DMS 273 (cell line): ENCODE data around the gene TRAF3.
"Not testable (repeated sequence)": the region's sequence is repeated elsewhere in the genome, so short reads cannot be mapped to it uniquely, and the experiment has no call there.

ENCODE experiments used
- DNase-seq: peaks from one replicate; lab custom pipeline; 2025; ENCODE audit not compliant: unreplicated experiment; lab: John Stamatoyannopoulos, UW

The TRAF3 gene

DNA sequence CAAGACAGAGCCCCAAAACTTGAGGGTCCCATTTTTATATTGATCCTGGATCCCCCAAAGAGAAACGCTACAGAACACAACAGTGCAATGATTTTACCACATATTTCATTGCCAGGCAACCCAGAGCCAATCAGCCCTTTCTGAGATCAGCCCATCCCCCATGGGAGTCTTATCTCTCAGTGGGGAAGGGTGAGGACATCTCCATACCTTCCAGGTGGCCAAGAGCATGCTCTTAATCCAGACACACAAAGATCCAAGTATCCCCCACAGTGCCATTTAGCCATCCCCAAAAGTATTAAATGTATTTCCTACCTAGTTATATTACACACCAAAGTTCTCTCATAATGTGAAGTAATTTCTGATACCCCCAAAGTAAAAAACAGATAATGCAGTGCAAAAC lies 82.7 kb downstream of the TRAF3 start:
- DNase-seq: no peak

DNA sequence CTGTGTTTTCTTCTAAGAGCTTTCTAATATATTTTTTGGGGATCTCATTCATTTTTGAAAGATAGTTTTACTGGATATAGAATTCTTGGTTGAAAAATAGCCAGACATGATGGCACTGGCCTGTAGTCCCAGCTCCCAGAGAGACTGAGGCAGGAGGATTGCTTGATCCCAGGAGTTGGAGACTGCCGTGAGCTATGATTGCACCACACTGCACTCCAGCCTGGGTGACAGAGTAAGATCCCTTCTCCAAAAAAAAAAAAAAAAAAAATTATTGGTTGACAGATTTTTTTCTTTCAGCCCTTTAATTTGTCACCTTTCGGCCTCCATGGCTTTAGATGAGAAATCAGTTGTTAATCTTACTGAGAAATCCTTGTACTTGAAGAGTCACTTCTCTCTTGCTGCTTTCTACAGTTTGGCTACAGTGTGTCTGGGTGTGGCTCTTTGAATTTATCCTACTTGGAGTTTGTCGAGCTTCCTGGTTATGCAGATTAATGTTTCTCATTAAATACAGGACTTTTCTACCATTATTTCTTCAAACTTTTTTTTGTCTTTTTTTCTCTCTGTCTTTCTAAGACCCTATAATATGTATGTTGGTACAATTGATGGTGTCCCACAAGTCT lies 85.0 kb downstream of the TRAF3 start:
- DNase-seq: no peak

DNA sequence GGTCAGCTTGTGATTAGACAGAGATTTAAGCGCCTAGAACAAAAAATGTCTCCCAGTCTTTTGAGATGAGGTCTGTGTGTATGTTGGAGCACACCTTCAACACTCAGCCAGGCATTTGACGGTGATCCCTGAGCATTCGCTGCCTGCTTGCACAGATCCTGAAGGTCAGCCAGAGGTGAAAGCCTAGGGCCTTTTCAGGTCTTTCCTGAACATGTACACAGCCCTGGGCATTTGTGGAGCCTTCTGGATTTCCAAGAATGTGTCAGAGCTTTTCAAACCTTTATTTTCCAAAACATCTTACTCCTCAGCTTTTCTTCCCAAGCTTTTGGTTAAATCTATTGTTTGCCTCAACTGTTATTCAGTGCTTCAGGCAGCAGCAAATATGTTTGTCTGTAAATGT lies 86.1 kb downstream of the TRAF3 start:
- no peak for DNase-seq

DNA sequence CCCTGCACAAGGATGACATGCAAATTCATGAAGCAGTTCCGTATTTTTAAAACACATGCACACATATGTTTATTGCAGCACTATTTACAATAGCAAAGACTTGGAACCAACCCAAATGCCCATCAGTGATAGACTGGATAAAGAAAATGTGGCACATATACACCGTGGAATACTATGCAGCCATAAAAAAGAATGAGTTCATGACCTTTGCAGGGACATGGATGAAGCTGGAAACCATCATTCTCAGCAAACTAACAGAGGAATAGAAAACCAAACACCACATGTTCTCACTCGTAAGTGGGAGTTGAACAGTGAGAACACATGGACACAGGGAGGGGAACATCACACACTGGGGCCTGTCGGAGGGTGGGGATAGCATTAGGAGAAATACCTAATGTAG lies 88.7 kb downstream of the TRAF3 start:
- not testable (repeated sequence) for DNase-seq

DNA sequence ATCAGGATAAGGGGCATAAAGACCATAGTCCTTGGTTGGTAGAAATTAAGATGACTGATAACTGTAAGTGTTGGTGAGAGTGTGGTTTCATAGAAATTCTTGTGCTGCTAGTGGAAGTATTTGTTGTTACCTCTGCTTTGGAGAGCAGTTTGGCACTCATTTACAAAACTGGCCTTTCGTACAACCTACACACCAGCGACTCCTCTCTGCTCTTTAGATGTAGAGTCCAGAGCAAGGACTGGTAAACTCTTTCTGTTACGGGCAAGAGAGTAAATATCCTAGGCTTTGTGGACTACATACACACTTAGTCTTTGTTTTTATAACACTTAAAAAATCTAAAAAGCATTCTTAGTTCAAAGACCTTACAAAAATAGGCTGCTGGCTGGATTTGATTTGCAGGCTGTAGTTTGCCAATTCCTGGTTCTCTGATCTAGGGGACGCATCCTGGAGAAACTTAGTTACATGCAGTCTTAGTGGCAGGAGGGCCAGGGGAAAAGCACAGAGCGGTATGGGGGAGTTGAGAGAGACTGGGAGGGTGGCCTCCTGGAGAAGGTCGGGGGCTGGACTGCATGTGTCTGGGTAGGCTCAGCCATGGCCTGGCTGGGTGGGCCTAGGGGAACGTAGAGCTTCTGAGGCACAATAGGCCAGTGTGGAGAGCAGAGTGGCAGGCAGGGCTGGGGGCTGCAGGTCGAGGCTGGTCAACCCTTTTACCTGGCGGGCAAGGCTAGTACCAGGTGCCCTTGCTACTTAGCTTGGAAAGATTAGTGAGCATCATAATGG lies 89.9 kb downstream of the TRAF3 start:
- no peak for DNase-seq

DNA sequence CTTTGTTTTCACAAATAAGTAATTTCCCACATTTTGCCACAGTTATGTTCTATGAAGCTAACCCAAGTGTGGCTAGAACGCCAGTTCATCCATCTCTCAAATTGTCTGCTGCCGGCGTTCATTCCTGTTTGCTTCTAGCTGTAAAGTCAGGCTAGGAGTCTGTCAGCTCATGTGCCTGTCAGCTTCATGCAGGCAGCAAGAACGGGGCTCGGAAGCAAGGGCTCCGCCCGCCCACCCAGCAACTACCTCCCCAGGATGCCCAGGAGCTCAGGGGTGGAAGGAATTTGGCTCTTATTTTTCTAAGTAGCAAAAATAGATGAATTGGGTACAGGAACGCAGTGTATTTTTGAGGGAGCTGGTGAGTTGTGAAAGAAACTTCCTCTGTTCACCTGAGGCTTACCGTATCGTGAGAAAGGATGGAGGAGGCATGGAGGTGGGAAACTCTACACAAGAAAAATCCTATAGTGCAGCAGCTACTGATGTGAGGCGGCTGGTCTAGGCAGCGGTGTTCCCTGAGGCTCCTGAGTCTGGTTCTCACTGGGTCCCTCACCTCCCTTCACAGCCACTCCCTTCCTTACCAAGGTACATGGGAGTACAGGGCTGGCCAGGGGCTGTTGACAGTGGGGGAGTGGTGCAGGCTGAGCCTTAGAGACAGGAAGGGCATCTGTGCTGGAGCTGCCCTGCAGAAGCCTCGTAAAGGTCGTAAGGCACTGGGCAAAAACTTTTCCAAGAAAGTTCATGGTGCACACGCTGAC lies 90.8 kb downstream of the TRAF3 start:
- no peak for DNase-seq

DNA sequence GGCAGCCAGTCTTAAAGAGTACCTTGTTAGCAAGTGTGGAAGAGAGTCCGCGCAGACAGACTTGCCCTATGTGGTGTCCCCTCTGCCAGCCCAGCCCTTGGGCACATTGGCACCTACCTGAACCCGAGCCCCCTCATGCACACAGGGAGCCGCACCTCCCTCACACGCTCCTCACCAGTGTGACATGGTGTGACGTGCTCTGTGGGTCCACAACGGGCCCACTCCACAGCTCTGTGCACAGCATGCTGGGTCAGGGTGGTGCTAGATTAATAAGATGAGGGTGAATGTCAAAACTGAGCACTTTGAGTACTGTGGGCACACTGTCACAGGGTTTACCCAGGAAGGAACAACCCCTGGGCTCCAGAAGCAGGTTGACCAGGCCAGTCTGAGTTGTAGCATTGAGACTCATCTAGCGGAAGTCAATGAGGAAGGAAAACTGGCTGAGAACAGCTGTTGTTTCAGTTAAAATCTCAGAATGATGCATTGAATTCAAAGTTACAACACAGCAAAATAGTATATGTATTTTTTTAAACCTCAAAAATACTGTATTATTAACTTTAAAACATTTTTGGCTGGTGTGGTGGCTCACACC lies 91.8 kb downstream of the TRAF3 start:
- DNase-seq: no peak

DNA sequence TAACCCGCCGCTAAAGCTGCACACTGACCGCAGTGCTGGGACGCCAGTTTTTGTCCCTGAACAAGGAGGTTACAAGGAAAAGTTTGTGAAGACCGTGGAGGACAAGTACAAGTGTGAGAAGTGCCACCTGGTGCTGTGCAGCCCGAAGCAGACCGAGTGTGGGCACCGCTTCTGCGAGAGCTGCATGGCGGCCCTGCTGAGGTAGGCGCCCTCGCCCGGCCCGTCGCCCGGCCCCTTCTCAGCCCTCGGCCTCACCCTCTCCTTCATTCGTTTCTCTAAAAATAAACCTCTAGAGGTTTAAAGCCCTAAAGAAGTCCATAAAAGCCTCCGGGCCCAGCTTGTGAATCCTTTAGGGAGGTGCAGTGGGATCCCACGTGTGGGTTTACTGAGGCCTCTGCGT lies 93.0 kb downstream of the TRAF3 start:
- no peak for DNase-seq

DNA sequence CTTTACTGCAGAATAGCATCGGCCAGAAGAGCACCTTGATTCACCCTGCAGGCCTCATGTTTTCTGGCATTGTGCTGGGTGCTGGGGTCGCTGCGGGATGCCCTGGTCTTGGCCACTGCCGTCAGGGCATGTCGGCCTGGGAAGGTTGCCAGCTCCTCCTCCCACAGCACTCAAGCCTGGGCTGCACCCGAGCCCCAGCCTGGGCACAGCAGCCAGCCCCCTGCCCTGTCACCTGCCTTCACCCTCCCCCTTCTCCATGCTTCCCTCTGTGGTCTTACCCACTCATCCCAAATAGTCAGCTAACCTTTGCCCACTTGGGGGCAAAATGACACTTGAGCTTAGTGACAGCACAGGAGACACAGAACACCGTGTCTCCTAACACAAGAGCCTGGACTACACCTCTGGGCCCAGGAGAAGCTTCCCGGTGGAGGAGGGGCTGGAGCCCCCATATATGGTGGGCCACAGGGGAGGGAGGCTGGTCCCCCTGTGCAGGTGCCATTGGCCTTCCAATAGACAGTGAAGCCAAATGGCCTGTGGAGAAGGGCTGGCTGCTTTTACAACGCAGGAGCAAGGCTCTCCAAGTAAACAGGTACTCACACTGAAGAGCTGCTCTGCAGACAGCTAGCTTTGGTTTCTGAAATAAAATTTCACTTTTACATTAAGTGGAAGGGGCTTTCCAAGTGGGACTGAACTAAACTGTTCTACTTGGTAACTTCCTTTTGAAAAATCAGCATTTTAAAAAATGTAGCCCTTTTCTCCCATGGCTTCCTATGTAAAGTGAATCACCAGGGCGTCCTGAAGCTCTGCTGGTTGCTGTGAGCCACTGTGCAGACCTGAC lies 94.0 kb downstream of the TRAF3 start:
- DNase-seq: peak; percentile 11

DNA sequence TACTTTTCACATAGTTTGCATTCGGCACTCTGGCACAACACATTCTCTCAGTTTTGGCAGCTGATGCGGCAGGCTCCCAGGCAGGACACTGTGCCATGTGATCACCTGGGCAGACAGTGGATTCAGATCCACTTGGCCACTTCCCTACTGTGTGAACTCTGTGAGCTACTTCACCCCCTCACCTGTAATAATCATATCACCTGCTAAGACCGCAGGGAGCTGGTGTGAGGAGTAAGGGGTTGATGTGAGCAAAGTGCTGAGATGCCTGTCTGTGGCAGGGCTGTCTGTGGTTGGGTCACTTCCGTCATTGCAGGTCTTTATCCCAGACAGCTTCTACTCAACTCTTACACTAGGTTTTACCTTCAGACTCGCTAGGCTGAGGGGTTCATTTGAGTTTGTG lies 94.8 kb downstream of the TRAF3 start:
- DNase-seq: no peak

DNA sequence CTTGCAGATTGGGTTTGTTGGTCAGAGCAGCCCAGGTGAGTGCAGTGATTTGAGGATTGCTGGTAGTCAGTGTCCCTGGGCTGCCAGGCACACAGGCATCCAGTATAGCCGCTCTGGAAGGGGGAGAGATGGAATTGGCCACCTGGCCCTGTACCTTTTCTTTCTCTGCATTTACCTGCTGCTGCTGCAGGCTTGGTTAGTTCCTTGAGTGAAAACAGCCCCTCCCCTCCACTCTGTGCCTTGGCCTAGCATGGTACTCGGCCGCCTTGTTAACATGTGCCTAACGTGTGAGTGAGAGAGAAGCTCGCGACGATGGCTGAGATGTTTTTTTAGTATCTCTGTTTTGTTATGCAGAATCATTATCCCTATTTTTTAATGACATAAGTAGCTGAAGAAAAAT lies 95.9 kb downstream of the TRAF3 start:
- DNase-seq: no peak

DNA sequence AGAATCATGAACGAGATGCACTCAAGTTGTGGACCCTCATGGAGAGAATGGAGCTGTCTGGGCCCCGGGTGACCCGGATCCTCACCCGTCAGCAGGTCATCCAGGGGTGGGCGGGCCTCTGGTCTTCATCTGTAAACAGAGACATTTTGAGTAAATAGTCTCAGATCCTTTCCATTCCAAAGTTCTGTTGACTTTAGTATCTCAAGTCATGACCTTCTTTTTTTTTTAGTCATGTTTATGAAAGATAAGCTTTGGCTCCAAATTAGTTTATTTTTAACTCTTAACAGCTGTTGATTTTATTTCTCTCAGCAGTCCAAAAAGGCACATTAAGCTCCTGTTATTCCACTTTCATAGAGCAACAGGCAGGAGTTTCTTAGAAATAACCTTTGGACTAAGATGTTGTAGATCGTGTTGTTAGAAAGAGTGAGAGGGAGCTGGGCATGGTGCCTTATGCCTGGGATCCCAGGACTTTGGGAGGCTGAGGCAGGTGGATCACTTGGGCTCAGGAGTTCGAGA lies 96.4 kb downstream of the TRAF3 start:
- no peak for DNase-seq

DNA sequence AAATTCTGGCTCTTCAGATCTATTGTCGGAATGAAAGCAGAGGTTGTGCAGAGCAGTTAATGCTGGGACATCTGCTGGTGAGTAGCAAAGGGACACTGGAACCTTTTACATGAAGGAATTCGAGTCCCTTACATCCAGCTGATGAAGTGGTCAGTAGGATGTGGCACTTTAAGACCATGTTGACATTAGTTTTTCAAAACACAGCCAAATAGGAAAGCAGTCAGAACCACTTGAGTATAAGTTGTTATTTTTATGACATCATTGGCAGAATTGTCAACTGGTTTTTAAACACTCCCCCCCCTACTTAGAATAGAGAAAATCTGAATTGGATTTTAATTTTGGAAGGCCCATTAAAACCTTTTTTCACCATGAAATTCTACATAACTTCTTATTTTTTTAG lies 98.4 kb downstream of the TRAF3 start:
- DNase-seq: no peak

DNA sequence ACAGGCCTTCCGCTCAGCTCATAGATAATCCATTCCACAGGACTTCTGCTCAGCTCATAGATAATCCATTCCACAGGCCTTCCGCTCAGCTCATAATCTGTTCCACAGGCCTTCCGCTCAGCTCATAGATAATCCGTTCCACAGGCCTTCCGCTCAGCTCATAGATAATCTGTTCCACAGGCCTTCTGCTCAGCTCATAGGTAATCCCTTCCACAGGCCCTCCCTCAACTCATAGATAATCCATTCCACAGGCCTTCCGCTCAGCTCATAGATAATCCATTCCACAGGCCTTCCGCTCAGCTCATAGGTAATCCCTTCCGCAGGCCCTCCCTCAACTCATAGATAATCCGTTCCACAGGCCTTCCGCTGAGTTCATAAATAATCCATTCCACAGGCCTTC lies 100.3 kb downstream of the TRAF3 start:
- DNase-seq: not testable (repeated sequence)

DNA sequence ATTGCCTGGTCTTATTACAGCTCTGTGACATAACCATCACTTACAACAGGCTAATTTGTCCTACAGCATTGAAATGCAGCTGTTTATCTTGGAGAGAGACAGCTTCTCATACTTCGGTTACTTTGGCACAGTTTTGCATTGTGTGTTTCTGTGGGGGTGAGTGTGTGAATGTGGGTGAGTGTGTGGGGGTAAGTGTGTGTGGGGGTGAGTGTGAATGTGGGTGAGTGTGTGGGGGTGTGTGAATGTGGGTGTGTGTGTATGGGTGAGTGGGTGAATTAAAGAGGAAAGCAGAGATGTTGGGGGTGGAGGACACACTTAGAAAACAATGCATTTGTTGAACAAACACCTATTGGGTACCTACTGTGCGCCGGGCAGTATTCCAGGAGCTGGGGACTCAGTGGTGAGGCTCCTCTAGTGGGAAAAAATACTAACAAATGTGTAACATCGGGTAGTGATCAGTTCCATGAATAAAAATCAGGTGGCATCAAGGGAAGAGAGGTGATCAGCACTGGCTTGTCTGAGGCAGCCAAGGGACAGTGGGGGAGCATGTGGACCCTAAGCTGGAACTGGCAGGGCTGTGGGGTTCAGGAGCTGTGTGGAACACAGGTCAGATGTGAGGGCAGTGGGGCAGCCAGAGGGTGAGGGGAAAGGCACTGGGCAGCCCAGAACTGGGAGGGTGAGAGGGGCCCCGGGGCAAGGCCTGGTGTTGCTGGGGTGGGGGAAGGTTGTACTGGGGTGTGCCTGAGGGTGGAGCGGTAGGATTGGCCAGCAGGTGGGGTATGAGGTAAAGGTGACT lies 101.1 kb downstream of the TRAF3 start:
- DNase-seq: no peak

DNA sequence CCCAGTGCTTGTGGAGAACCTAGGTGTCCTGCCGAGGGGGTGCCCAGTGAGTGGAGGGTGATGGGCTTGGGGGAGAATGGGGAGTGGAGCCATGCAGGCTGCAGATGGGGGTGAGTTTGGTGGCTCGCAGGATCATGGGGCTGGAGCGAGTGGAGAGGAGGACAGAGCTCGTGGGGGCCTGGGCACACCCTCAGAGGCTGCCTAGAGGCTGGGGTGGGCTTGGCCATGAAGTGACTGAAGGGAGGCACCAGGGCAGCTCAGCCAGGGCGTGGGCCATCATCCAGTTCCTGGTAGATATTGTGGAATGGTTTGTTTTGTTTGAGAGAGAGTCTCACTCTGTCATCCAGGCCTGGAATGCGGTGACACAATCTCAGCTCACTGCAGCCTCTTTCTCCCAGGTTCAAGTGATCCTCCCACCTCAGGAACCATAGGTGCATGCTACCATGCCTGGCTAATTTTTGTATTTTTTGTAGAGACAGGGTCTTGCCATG lies 101.8 kb downstream of the TRAF3 start:
- no peak for DNase-seq

DNA sequence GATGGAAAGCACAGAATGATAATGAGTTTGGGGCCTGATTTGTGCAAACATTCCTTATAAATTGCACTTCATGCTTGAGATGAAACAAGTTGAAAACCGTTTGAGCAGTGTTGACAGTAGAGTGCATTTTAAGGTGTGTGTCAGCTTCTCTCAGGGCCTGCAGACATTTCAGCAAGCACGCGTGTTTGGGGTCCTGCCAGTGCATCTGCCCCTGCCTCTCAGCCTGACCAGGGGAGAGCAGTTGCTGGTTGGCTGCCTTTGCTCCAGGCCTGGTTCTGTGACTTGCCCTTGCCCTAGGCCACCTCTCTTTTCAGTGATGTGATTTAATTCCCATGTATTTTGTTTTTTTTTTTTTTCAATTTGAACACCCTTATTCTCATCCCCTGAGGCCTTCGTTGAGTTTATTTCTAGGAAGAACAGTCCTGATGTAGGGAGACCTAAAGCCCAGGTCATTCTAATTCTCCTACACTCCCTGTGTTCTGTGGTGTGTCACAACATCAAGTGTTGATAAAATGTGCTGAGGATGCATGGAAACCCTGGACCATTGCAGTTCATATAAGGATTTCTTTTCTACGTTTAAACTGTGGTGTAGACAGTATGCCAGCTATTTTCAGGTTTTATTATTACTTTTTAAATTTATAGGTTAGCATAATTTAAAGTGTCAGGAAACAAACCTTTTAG lies 105.1 kb downstream of the TRAF3 start:
- no peak for DNase-seq

DNA sequence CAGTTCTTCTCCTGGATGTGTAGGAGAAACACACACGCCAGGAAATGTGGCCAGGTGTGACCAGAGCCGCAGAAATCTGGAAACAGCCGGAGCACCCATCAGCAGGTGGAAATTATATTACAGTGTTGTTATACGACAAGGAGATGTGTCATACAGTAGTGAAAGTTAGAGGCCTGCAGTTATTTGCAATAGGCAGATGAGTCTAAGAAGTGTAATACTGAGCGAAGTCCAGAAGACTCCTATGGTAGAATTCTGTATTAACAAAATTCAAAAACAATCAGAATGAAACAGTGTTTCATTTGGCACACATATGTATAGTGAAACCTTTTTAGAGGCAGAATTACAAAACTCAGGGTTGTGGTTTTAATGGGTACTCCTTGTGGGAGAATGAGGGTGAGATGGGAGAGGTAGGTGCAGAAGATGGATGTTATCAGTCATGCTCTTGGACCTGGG lies 105.9 kb downstream of the TRAF3 start:
- no peak for DNase-seq

DNA sequence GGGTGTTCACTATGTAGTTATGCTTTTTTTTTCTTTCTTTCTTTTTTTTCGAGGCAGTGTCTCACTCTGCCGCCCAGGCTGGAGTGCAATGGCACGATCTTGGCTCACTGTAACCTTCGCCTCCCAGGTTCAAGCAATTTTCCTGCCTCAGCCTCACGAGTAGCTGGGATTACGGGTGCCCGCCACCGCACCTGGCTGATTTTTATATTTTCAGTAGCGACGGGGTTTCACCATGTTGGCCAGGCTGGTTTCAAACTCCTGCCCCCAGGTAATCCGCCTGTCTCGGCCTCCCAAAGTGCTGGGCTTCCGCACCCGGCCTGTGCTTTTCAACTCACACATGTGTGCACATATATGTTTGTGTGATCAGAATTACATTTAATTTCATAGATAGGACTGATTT lies 106.3 kb downstream of the TRAF3 start:
- DNase-seq: no peak
